HG03095 (cell line): ENCODE measurements around the gene ALPK3.

Source experiments
- ATAC-seq: cut with Tn5 transposase; IDR thresholded peaks from one replicate; pipeline ENCODE4 v1.9.1; 2021; ENCODE audit warnings: moderate library complexity; ENCODE audit not compliant: unreplicated experiment

Gene ALPK3

GRCh38 chr15:84821501-84822021 lies 4.4 kb downstream of the ALPK3 start:
- ATAC-seq: no peak

- no peak for ATAC-seq
Measured at GRCh38 chr15:84822653-84823281, 5.6 kb downstream of the ALPK3 start.

- ATAC-seq: no peak
Measured at GRCh38 chr15:84823282-84823878, 6.2 kb downstream of the ALPK3 start.

- ATAC-seq: no peak
Measured at GRCh38 chr15:84824260-84825007, 7.3 kb downstream of the ALPK3 start.

GRCh38 chr15:84826369-84826823 lies 9.2 kb downstream of the ALPK3 start:
- no peak for ATAC-seq

GRCh38 chr15:84827246-84827645 lies 10.1 kb downstream of the ALPK3 start:
- ATAC-seq: no peak

GRCh38 chr15:84828086-84828908 lies 11.1 kb downstream of the ALPK3 start:
- no peak for ATAC-seq

GRCh38 chr15:84829428-84829827 lies 12.3 kb downstream of the ALPK3 start:
- no peak for ATAC-seq

- ATAC-seq: no peak
Measured at GRCh38 chr15:84830036-84830435, 12.9 kb downstream of the ALPK3 start.

GRCh38 chr15:84831028-84831427 lies 13.9 kb downstream of the ALPK3 start:
- no peak for ATAC-seq

GRCh38 chr15:84831613-84832012 lies 14.5 kb downstream of the ALPK3 start:
- no peak for ATAC-seq

- ATAC-seq: no peak
Measured at GRCh38 chr15:84832448-84833040, 15.4 kb downstream of the ALPK3 start.

GRCh38 chr15:84833447-84834228 lies 16.5 kb downstream of the ALPK3 start:
- ATAC-seq: no peak

- ATAC-seq: no peak
Measured at GRCh38 chr15:84834229-84834955, 17.2 kb downstream of the ALPK3 start.

GRCh38 chr15:84834969-84835368 lies 17.8 kb downstream of the ALPK3 start:
- no peak for ATAC-seq

- ATAC-seq: no peak
Measured at GRCh38 chr15:84835661-84836337, 18.6 kb downstream of the ALPK3 start.

- ATAC-seq: no peak
Measured at GRCh38 chr15:84836844-84837243, 19.7 kb downstream of the ALPK3 start.

- no peak for ATAC-seq
Measured at GRCh38 chr15:84839714-84840113, 22.6 kb downstream of the ALPK3 start.

- ATAC-seq: no peak
Measured at GRCh38 chr15:84840255-84840654, 23.1 kb downstream of the ALPK3 start.
